K562 (cell line): ENCODE results near the gene ZCCHC14. TPM values are rescaled to one million over a fixed set of nuclear protein-coding genes. Genes with fewer than 3 reads are reported as not detected.

Source experiments
- ATAC-seq: fragments of 200-7000 bp; cut with Tn5 transposase; 3 replicates; pipeline ENCODE4 v1.9.1; 2020; ENCODE audit warnings: moderate library complexity
- BruUV-seq: library from RNA; stranded (reverse); fragments of 400-500 nt; replicated peaks from 2 replicates; lab custom pipeline; 2021; lab: Mats Ljungman, UMichigan
- CTCF ChIA-PET: fragments of 300-600 bp; formaldehyde crosslinking; extraction: SDS; loops from one replicate; lab custom pipeline; 2021; ENCODE audit warnings: low intra/inter-chr PET ratio; lab: Yijun Ruan, JAX
- POLR2A ChIA-PET: fragments of 300-600, 350-650 bp; sonication (Branson Sonifier 250); formaldehyde crosslinking; extraction: SDS; loops from one replicate; lab custom pipeline; 2021; ENCODE audit warnings: antibody characterized with exemption, inconsistent platforms; lab: Yijun Ruan, JAX
- DNase-seq, 4 experiments: peaks; one replicate each; pipeline versions ENCODE4 v3.0.0 to v3.0.0-alpha.2; 2011 to 2018; ENCODE audit warnings: low spot score in 3 of 4, mixed read lengths in 3 of 4; ENCODE audit errors: extremely low read depth in 1 of 4
- FAIRE-seq: peaks from 2 replicates; lab custom pipeline; 2011; peaks lifted over from hg19 to GRCh38; lab: Jason Lieb, UNC
- H2AFZ ChIP-seq: 2 replicates; pipeline ENCODE4 v1.6.0; 2011; ENCODE audit warnings: low read depth, low read length, control low read depth, inconsistent platforms
- H3K27ac ChIP-seq: fragments of 200-600 bp; 3 replicates; pipeline ENCODE4 v1.8.0; 2011; ENCODE audit warnings: low read depth, mild to moderate bottlenecking, control low read depth, inconsistent platforms, low read length, moderate library complexity, mixed read lengths; ENCODE audit errors: extremely low read depth
- H3K27me3 ChIP-seq, 2 experiments: fragments of 300-600 bp in 1 of 2; 2 replicates in 1 of 2; 3 replicates in 1 of 2; pipeline versions ENCODE4 v1.6.0 to v1.8.0; 2011; ENCODE audit warnings: inconsistent platforms in 2 of 2, low read length in 2 of 2, mild to moderate bottlenecking in 1 of 2, mixed read lengths in 1 of 2, moderate library complexity in 1 of 2; ENCODE audit not compliant: control insufficient read depth in 2 of 2, insufficient read depth in 2 of 2
- H3K36me3 ChIP-seq: fragments of 300-600 bp; 3 replicates; pipeline ENCODE4 v1.8.0; 2011; ENCODE audit warnings: mild to moderate bottlenecking, low read length, inconsistent platforms; ENCODE audit not compliant: control insufficient read depth, insufficient read depth
- H3K4me1 ChIP-seq, 2 experiments: fragments of 200-600 bp in 1 of 2; replicated peaks in 1 of 2; 2 replicates in 1 of 2; 3 replicates in 1 of 2; pipeline versions ENCODE4 v1.5.1 to v1.8.0; 2011; ENCODE audit warnings: inconsistent platforms in 2 of 2, low read length in 2 of 2, mild to moderate bottlenecking in 1 of 2, mixed read lengths in 1 of 2, moderate library complexity in 1 of 2; ENCODE audit not compliant: control insufficient read depth in 2 of 2, insufficient read depth in 2 of 2
- H3K4me2 ChIP-seq: 2 replicates; pipeline ENCODE4 v1.6.1; 2011; ENCODE audit warnings: low read length, control low read depth, inconsistent platforms, mixed read lengths; ENCODE audit not compliant: insufficient read depth
- H3K4me3 ChIP-seq: fragments of 200-600 bp; sonication (generic), shearing (Covaris generic); 2 replicates; pipeline ENCODE4 v1.5.1; 2016; ENCODE audit warnings: control low read depth, inconsistent platforms
- H3K79me2 ChIP-seq: fragments of 200-600 bp; 3 replicates; pipeline ENCODE4 v1.8.0; 2011; ENCODE audit warnings: low read length, inconsistent platforms; ENCODE audit not compliant: control insufficient read depth, insufficient read depth
- H3K9ac ChIP-seq, 2 experiments: 2 replicates each; pipeline versions ENCODE4 v1.6.0 to v1.6.1; 2011; ENCODE audit warnings: low read depth in 2 of 2, low read length in 2 of 2, control low read depth in 1 of 2, inconsistent platforms in 1 of 2, mild to moderate bottlenecking in 1 of 2, mixed read lengths in 1 of 2; ENCODE audit not compliant: insufficient read depth in 1 of 2
- H3K9me1 ChIP-seq: one replicate; pipeline ENCODE4 v1.6.0; 2011; ENCODE audit warnings: inconsistent platforms, mild to moderate bottlenecking, low read length, moderate library complexity; ENCODE audit not compliant: control insufficient read depth, insufficient read depth
- H3K9me3 ChIP-seq: replicated peaks from 2 replicates; pipeline ENCODE4 v1.5.1; 2011; ENCODE audit warnings: low read depth, low read length, inconsistent platforms; ENCODE audit not compliant: control insufficient read depth, insufficient read depth
- H4K20me1 ChIP-seq: replicated peaks from 2 replicates; pipeline ENCODE4 v1.6.1; 2011; ENCODE audit warnings: low read length, inconsistent platforms, mixed read lengths; ENCODE audit not compliant: control insufficient read depth, insufficient read depth
- ARNT ChIP-seq, 2 experiments: fragments of 450-650 bp; IDR thresholded peaks; 2 replicates each; pipeline ENCODE4 v1.6.1; 2016; ENCODE audit warnings: mild to moderate bottlenecking in 1 of 2
- C11orf30 ChIP-seq: fragments of 450-650 bp; IDR thresholded peaks from 2 replicates; pipeline ENCODE4 v1.6.1; 2016; ENCODE audit warnings: low read depth, mild to moderate bottlenecking
- CCNT2 ChIP-seq: IDR thresholded peaks from 2 replicates; pipeline ENCODE4 v1.6.1; 2011; ENCODE audit warnings: borderline replicate concordance, low read depth, mild to moderate bottlenecking, moderate library complexity, mixed read lengths, low read length; ENCODE audit not compliant: insufficient read length; ENCODE audit errors: extremely low read depth
- CXXC5 ChIP-seq: fragments of 250-450 bp; sonication (Bioruptor Pico); IDR thresholded peaks from 2 replicates; pipeline ENCODE4 v1.8.0; 2022; ENCODE audit warnings: inconsistent platforms, mild to moderate bottlenecking, moderate library complexity
- DIDO1 ChIP-seq: fragments of 450-650 bp; IDR thresholded peaks from 2 replicates; pipeline ENCODE4 v1.6.1; 2016; ENCODE audit warnings: low read depth, missing biosample characterization, missing genetic modification characterization
- MEIS2 ChIP-seq: fragments of 450-650 bp; IDR thresholded peaks from 2 replicates; pipeline ENCODE4 v1.6.1; 2014; ENCODE audit warnings: mild to moderate bottlenecking; ENCODE audit not compliant: partially characterized antibody
- NCOR1 ChIP-seq: fragments of 450-650 bp; IDR thresholded peaks from 2 replicates; pipeline ENCODE4 v1.6.1; 2016; ENCODE audit warnings: mild to moderate bottlenecking, moderate library complexity
- PKNOX1 ChIP-seq: fragments of 450-650 bp; IDR thresholded peaks from 2 replicates; pipeline ENCODE4 v1.6.1; 2016
- RB1 ChIP-seq: fragments of 450-650 bp; IDR thresholded peaks from 2 replicates; pipeline ENCODE4 v1.6.1; 2017; ENCODE audit warnings: low read depth, mild to moderate bottlenecking
- TCF7 ChIP-seq: sonication (generic); IDR thresholded peaks from 2 replicates; pipeline ENCODE4 v1.6.1; 2016; ENCODE audit warnings: antibody characterized with exemption, borderline replicate concordance
- TFAP4 ChIP-seq: sonication (generic); formaldehyde crosslinking; IDR thresholded peaks from 2 replicates; pipeline ENCODE4 v1.8.0; 2022; ENCODE audit warnings: missing genetic modification reagents, mild to moderate bottlenecking, moderate library complexity, borderline replicate concordance
- THAP12 ChIP-seq: fragments of 250-450 bp; sonication (Bioruptor Pico); IDR thresholded peaks from 2 replicates; pipeline ENCODE4 v1.9.0; 2021; ENCODE audit warnings: mild to moderate bottlenecking, inconsistent platforms
- ZBTB43 ChIP-seq: sonication (generic); formaldehyde crosslinking; IDR thresholded peaks from 2 replicates; pipeline ENCODE4 v1.8.0; 2023; ENCODE audit warnings: mild to moderate bottlenecking, missing genetic modification reagents
- ZBTB8A ChIP-seq: fragments of 450-650 bp; IDR thresholded peaks from 2 replicates; pipeline ENCODE4 v1.6.1; 2018; ENCODE audit warnings: mild to moderate bottlenecking, moderate library complexity; ENCODE audit not compliant: partially characterized antibody
- ZKSCAN3 ChIP-seq: fragments of 250-450 bp; sonication (Bioruptor Pico); IDR thresholded peaks from 2 replicates; pipeline ENCODE4 v1.4.0; 2020
- ZNF140 ChIP-seq: fragments of 250-450 bp; sonication (Bioruptor Pico); IDR thresholded peaks from 2 replicates; pipeline ENCODE4 v1.8.0; 2021; ENCODE audit warnings: moderate library complexity, mild to moderate bottlenecking, inconsistent platforms
- ZNF316 ChIP-seq: fragments of 450-650 bp; IDR thresholded peaks from 2 replicates; pipeline ENCODE4 v1.6.1; 2016
- WGBS: fragments of 100-300 bp; shearing (Covaris generic); methylation state at CpG from one replicate; pipeline ENCODE4 v1.1.6; 2016; ENCODE audit warnings: low coverage, mixed read lengths; ENCODE audit not compliant: insufficient coverage; ENCODE audit errors: missing lambda C conversion rate; 5-methylcytosine and 5-hydroxymethylcytosine counted together
- in situ Hi-C: fragments of 300-500 bp; cut with MboI; formaldehyde crosslinking; loops from 4 replicates; pipeline ENCODE4 v1.15.0; 2018; ENCODE audit warnings: inconsistent platforms, mixed read lengths
- intact Hi-C: fragments of 100-400 bp; cut with micrococcal nuclease; formaldehyde crosslinking; loops from 2 replicates; pipeline ENCODE4 v1.14.2; 2022
- polyA plus RNA-seq, 8 experiments: library from polyadenylated mRNA; depleted of rRNA in 4 of 8; stranded (reverse) in 5 of 8; unstranded in 3 of 8; fragments of >200 nt; fragmentation: Nextera tagmentation in 2 of 8; fragmentation: Illumina TruSeq in 1 of 8; extraction: Ambion mirVana in 2 of 8; extraction: Trizol in 1 of 8; gene quantifications; 2 replicates each; pipeline versions ENCODE4 v1.2.1 to v1.2.3, GENCODE V29; 2011 to 2014; ENCODE audit warnings: inconsistent platforms in 1 of 8, missing spikeins in 1 of 8
- total RNA-seq, 7 experiments: library from RNA; depleted of rRNA in 6 of 7; stranded (reverse); fragments of >200 nt in 6 of 7; fragmentation: Illumina TruSeq in 2 of 7; extraction: Trizol in 2 of 7; gene quantifications; 2 replicates each; pipeline versions ENCODE4 v1.2.1 to v1.2.3, GENCODE V29; 2011 to 2021; ENCODE audit warnings: low replicate concordance in 1 of 7

ZCCHC14 gene
- total and polyA plus RNA-seq, 9 of the 15 experiments (the other 6 are each of a cell fraction or from before 2014, with no cell fraction given): 1.5 to 12.4 (median 2.9) TPM

- FAIRE-seq (no peak), ATAC-seq (peak; percentile 81), DNase-seq (peak in 2 of 4 experiments; percentile 47 to 63)
- Histone ChIP-seq H2AFZ (no peak overlapping the region), H3K4me3 (no peak overlapping the region), H3K9ac (peak overlapping the region in 1 of 2 experiments; percentile 89; a peak in 2 of 4 replicates), H3K27me3 (no peaks in the 10 kb centered on the region), H3K27ac (peak overlapping the region; percentile 37; the same call in 2 of the 3 replicates), H3K9me3 (no peaks in the 10 kb centered on the region), H3K79me2 (peaks cover 55% of the 10 kb centered on the region), H3K36me3 (peaks cover 62% of the 10 kb centered on the region), H4K20me1 (peaks cover 22% of the 10 kb centered on the region), H3K9me1 (peaks cover 2% of the 10 kb centered on the region), H3K4me2 (peak overlapping the region; percentile 39; the same call in 1 of the 2 replicates), H3K4me1 (peaks cover 17% of the 10 kb centered on the region in 2 experiments)
- WGBS: 26% methylated on average over 17 of the region's 17 CpGs
- in situ Hi-C loops: no loop called here
- POLR2A ChIA-PET: interaction anchor here (0.6 to 2.3 kb wide), 12 partner anchors 10 to 189 kb away, joined by 3 to 13 read pairs (median 4); partner anchors contain the start of gene FBXO31
- intact Hi-C loops: no loop called here
- CTCF ChIA-PET: no interaction called here
- BruUV-seq: no TSS peak
- TF ChIP-seq CXXC5 (CRISPR knock-in tag) (peak; percentile 29; the same call in 1 of the 2 replicates), ZBTB43 (no peak), NCOR1 (no peak), MEIS2 (peak; percentile 76), ZNF140 (no peak), TFAP4 (CRISPR knock-in tag) (no peak), RB1 (0 out of 2 replicates have a peak, but pooled peaks have one; percentile 12), C11orf30 (peak; percentile 22; the same call in 1 of the 2 replicates), ARNT (IDR thresholded peaks at IDR 0.05) (no peak), ZKSCAN3 (no peak), CCNT2 (peak; percentile 14), PKNOX1 (peak; percentile 60), TCF7 (no peak), ZBTB8A (no peak), THAP12 (CRISPR knock-in tag) (no peak), DIDO1 (tag) (no peak), ZNF316 (peak; percentile 38; the same call in 1 of the 2 replicates)
These were observed 128.9 kb downstream of the ZCCHC14 start for GRCh38 chr16:87363771-87364455.
